Spleen (tissue), 7 donors: ENCODE results near the gene CEACAM18.

Experiments used
- POLR2AphosphoS5 ChIP-seq, 3 donors: sonication (generic); formaldehyde crosslinking; IDR thresholded peaks; one replicate each; pipeline ENCODE4 v1.5.1; 2017; ENCODE audit warnings: antibody characterized with exemption in 3 of 3
- TF ChIP-seq, protein P1 (sequence below), 11 experiments: fragments of 200-600 bp in 7 of 11; fragments of 450-650 bp in 4 of 11; sonication (generic) in 4 of 11; IDR thresholded peaks in 8 of 11; conservative IDR thresholded peaks in 3 of 11; 1 replicate in 7 of 11; 2 replicates in 4 of 11; pipeline versions ENCODE4 v1.4.0 to v1.8.0; 2016 to 2021; ENCODE audit warnings: antibody characterized with exemption in 11 of 11, inconsistent platforms in 4 of 11, mild to moderate bottlenecking in 1 of 11
- donor health status: DM: no; HTN: no; CAD: no; lungs with moderate emphysema.
- donor health status: DM: no; HTN: no; CAD: no.
- donor health status: DM: no; HTN: no; CAD: no.

DNA sequence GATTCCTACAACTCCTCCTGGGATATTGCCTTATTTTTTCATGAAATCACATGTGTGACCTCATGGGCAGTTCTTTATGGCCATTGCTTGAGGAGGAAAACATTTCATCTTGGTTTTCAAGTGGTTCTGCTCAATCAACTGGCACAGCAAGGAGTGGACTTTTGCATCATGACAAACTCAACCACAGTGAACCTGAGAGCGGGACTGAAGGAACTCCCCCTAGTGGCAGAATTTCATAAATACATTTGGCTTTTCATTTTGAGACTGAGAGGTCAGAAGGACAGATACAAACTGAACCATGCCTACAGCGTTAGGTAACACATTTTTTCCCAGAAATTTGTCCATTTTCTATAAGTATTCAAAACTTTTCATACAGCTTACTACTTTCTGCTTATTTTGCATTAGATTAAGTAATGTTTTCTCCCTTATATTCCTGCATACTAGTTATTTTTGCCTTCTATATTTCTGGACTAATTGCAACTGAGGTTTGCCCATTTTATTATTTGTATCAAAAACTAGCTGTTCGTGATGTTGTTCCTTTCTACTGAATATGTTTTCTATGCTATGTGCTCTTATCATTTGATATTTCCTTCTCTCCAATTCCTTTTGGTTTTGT lies 36.6 kb downstream of the CEACAM18 start:
- TF ChIP-seq, protein P1, sequence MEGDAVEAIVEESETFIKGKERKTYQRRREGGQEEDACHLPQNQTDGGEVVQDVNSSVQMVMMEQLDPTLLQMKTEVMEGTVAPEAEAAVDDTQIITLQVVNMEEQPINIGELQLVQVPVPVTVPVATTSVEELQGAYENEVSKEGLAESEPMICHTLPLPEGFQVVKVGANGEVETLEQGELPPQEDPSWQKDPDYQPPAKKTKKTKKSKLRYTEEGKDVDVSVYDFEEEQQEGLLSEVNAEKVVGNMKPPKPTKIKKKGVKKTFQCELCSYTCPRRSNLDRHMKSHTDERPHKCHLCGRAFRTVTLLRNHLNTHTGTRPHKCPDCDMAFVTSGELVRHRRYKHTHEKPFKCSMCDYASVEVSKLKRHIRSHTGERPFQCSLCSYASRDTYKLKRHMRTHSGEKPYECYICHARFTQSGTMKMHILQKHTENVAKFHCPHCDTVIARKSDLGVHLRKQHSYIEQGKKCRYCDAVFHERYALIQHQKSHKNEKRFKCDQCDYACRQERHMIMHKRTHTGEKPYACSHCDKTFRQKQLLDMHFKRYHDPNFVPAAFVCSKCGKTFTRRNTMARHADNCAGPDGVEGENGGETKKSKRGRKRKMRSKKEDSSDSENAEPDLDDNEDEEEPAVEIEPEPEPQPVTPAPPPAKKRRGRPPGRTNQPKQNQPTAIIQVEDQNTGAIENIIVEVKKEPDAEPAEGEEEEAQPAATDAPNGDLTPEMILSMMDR (IDR thresholded peaks at IDR 0.05 in 8 of 11, conservative IDR thresholded peaks at IDR 0.05 in 3 of 11) = peak; percentile 37 to 82 (median 68)
- no peak for TF ChIP-seq POLR2AphosphoS5 (IDR thresholded peaks at IDR 0.05)
